K562 (cell line): ENCODE measurements around the gene OPCML. TPM values are rescaled to one million over a fixed set of nuclear protein-coding genes. Genes with fewer than 3 reads are reported as not detected.

Source experiments
- ATAC-seq: fragments of 200-7000 bp; cut with Tn5 transposase; 3 replicates; pipeline ENCODE4 v1.9.1; 2020; ENCODE audit warnings: moderate library complexity
- BruUV-seq: library from RNA; stranded (reverse); fragments of 400-500 nt; replicated peaks from 2 replicates; lab custom pipeline; 2021; lab: Mats Ljungman, UMichigan
- CTCF ChIA-PET: fragments of 300-600 bp; formaldehyde crosslinking; extraction: SDS; loops from one replicate; lab custom pipeline; 2021; ENCODE audit warnings: low intra/inter-chr PET ratio; lab: Yijun Ruan, JAX
- POLR2A ChIA-PET: fragments of 300-600, 350-650 bp; sonication (Branson Sonifier 250); formaldehyde crosslinking; extraction: SDS; loops from one replicate; lab custom pipeline; 2021; ENCODE audit warnings: antibody characterized with exemption, inconsistent platforms; lab: Yijun Ruan, JAX
- DNase-seq, 4 experiments: peaks; one replicate each; pipeline versions ENCODE4 v3.0.0 to v3.0.0-alpha.2; 2011 to 2018; ENCODE audit warnings: low spot score in 3 of 4, mixed read lengths in 3 of 4; ENCODE audit errors: extremely low read depth in 1 of 4
- FAIRE-seq: peaks from 2 replicates; lab custom pipeline; 2011; peaks lifted over from hg19 to GRCh38; lab: Jason Lieb, UNC
- H2AFZ ChIP-seq: 2 replicates; pipeline ENCODE4 v1.6.0; 2011; ENCODE audit warnings: low read depth, low read length, control low read depth, inconsistent platforms
- H3K27ac ChIP-seq: fragments of 200-600 bp; 3 replicates; pipeline ENCODE4 v1.8.0; 2011; ENCODE audit warnings: low read depth, mild to moderate bottlenecking, control low read depth, inconsistent platforms, low read length, moderate library complexity, mixed read lengths; ENCODE audit errors: extremely low read depth
- H3K27me3 ChIP-seq, 2 experiments: fragments of 300-600 bp in 1 of 2; 2 replicates in 1 of 2; 3 replicates in 1 of 2; pipeline versions ENCODE4 v1.6.0 to v1.8.0; 2011; ENCODE audit warnings: inconsistent platforms in 2 of 2, low read length in 2 of 2, mild to moderate bottlenecking in 1 of 2, mixed read lengths in 1 of 2, moderate library complexity in 1 of 2; ENCODE audit not compliant: control insufficient read depth in 2 of 2, insufficient read depth in 2 of 2
- H3K36me3 ChIP-seq: fragments of 300-600 bp; 3 replicates; pipeline ENCODE4 v1.8.0; 2011; ENCODE audit warnings: mild to moderate bottlenecking, low read length, inconsistent platforms; ENCODE audit not compliant: control insufficient read depth, insufficient read depth
- H3K4me1 ChIP-seq, 2 experiments: fragments of 200-600 bp in 1 of 2; replicated peaks in 1 of 2; 2 replicates in 1 of 2; 3 replicates in 1 of 2; pipeline versions ENCODE4 v1.5.1 to v1.8.0; 2011; ENCODE audit warnings: inconsistent platforms in 2 of 2, low read length in 2 of 2, mild to moderate bottlenecking in 1 of 2, mixed read lengths in 1 of 2, moderate library complexity in 1 of 2; ENCODE audit not compliant: control insufficient read depth in 2 of 2, insufficient read depth in 2 of 2
- H3K4me2 ChIP-seq: 2 replicates; pipeline ENCODE4 v1.6.1; 2011; ENCODE audit warnings: low read length, control low read depth, inconsistent platforms, mixed read lengths; ENCODE audit not compliant: insufficient read depth
- H3K4me3 ChIP-seq: fragments of 200-600 bp; sonication (generic), shearing (Covaris generic); 2 replicates; pipeline ENCODE4 v1.5.1; 2016; ENCODE audit warnings: control low read depth, inconsistent platforms
- H3K79me2 ChIP-seq: fragments of 200-600 bp; 3 replicates; pipeline ENCODE4 v1.8.0; 2011; ENCODE audit warnings: low read length, inconsistent platforms; ENCODE audit not compliant: control insufficient read depth, insufficient read depth
- H3K9ac ChIP-seq, 2 experiments: 2 replicates each; pipeline versions ENCODE4 v1.6.0 to v1.6.1; 2011; ENCODE audit warnings: low read depth in 2 of 2, low read length in 2 of 2, control low read depth in 1 of 2, inconsistent platforms in 1 of 2, mild to moderate bottlenecking in 1 of 2, mixed read lengths in 1 of 2; ENCODE audit not compliant: insufficient read depth in 1 of 2
- H3K9me1 ChIP-seq: one replicate; pipeline ENCODE4 v1.6.0; 2011; ENCODE audit warnings: inconsistent platforms, mild to moderate bottlenecking, low read length, moderate library complexity; ENCODE audit not compliant: control insufficient read depth, insufficient read depth
- H3K9me3 ChIP-seq: replicated peaks from 2 replicates; pipeline ENCODE4 v1.5.1; 2011; ENCODE audit warnings: low read depth, low read length, inconsistent platforms; ENCODE audit not compliant: control insufficient read depth, insufficient read depth
- H4K20me1 ChIP-seq: replicated peaks from 2 replicates; pipeline ENCODE4 v1.6.1; 2011; ENCODE audit warnings: low read length, inconsistent platforms, mixed read lengths; ENCODE audit not compliant: control insufficient read depth, insufficient read depth
- CBFA2T3 ChIP-seq: fragments of 450-650 bp; IDR thresholded peaks from 2 replicates; pipeline ENCODE4 v1.6.1; 2017
- CHD2 ChIP-seq: IDR thresholded peaks from 2 replicates; pipeline ENCODE4 v1.6.1; 2011; ENCODE audit warnings: low read depth, low read length
- CREB3 ChIP-seq: fragments of 450-650 bp; conservative IDR thresholded peaks from 2 replicates; pipeline ENCODE4 v1.6.1; 2016; ENCODE audit warnings: missing genetic modification characterization, low read depth, mild to moderate bottlenecking, missing compliant biosample characterization, moderate library complexity
- GABPA ChIP-seq: fragments of 200-800 bp; sonication (Bioruptor generic); conservative IDR thresholded peaks from 2 replicates; pipeline ENCODE4 v1.6.1; 2016; ENCODE audit warnings: low read depth, missing genetic modification characterization, missing compliant biosample characterization
- NCOR1 ChIP-seq: fragments of 450-650 bp; IDR thresholded peaks from 2 replicates; pipeline ENCODE4 v1.6.1; 2016; ENCODE audit warnings: mild to moderate bottlenecking, moderate library complexity
- PKNOX1 ChIP-seq: fragments of 450-650 bp; IDR thresholded peaks from 2 replicates; pipeline ENCODE4 v1.6.1; 2016
- POLR2AphosphoS2 ChIP-seq: IDR thresholded peaks from 2 replicates; pipeline ENCODE4 v1.6.1; 2012; ENCODE audit warnings: low read length, improper control_type of control experiment
- PREB ChIP-seq: sonication (generic); formaldehyde crosslinking; IDR thresholded peaks from 2 replicates; pipeline ENCODE4 v1.8.1; 2023; ENCODE audit warnings: mild to moderate bottlenecking, missing genetic modification reagents
- RBFOX2 ChIP-seq: fragments of 200-400 bp; formaldehyde crosslinking; IDR thresholded peaks from 2 replicates; pipeline ENCODE4 v1.6.1; 2017; ENCODE audit warnings: low read depth, mild to moderate bottlenecking, low read length, moderate library complexity
- SLC30A9 ChIP-seq: fragments of 250-450 bp; sonication (Bioruptor Pico); IDR thresholded peaks from 2 replicates; pipeline ENCODE4 v1.8.0; 2022; ENCODE audit warnings: mild to moderate bottlenecking, moderate library complexity
- STAT6 ChIP-seq: sonication (generic); formaldehyde crosslinking; IDR thresholded peaks from 2 replicates; pipeline ENCODE4 v1.8.1; 2023; ENCODE audit warnings: mild to moderate bottlenecking, missing genetic modification reagents
- ZBTB12 ChIP-seq: fragments of 250-450 bp; sonication (Bioruptor Pico); IDR thresholded peaks from 2 replicates; pipeline ENCODE4 v1.4.0; 2020
- ZFP91 ChIP-seq: sonication (generic); formaldehyde crosslinking; IDR thresholded peaks from 2 replicates; pipeline ENCODE4 v1.8.0; 2022; ENCODE audit warnings: mild to moderate bottlenecking, missing genetic modification reagents
- ZNF785 ChIP-seq: fragments of 250-450 bp; sonication (Bioruptor Pico); IDR thresholded peaks from 2 replicates; pipeline ENCODE4 v1.4.0; 2020; ENCODE audit warnings: mild to moderate bottlenecking
- WGBS: fragments of 100-300 bp; shearing (Covaris generic); methylation state at CpG from one replicate; pipeline ENCODE4 v1.1.6; 2016; ENCODE audit warnings: low coverage, mixed read lengths; ENCODE audit not compliant: insufficient coverage; ENCODE audit errors: missing lambda C conversion rate; 5-methylcytosine and 5-hydroxymethylcytosine counted together
- in situ Hi-C: fragments of 300-500 bp; cut with MboI; formaldehyde crosslinking; loops from 4 replicates; pipeline ENCODE4 v1.15.0; 2018; ENCODE audit warnings: inconsistent platforms, mixed read lengths
- intact Hi-C: fragments of 100-400 bp; cut with micrococcal nuclease; formaldehyde crosslinking; loops from 2 replicates; pipeline ENCODE4 v1.14.2; 2022
- polyA plus RNA-seq, 8 experiments: library from polyadenylated mRNA; depleted of rRNA in 4 of 8; stranded (reverse) in 5 of 8; unstranded in 3 of 8; fragments of >200 nt; fragmentation: Nextera tagmentation in 2 of 8; fragmentation: Illumina TruSeq in 1 of 8; extraction: Ambion mirVana in 2 of 8; extraction: Trizol in 1 of 8; gene quantifications; 2 replicates each; pipeline versions ENCODE4 v1.2.1 to v1.2.3, GENCODE V29; 2011 to 2014; ENCODE audit warnings: inconsistent platforms in 1 of 8, missing spikeins in 1 of 8
- total RNA-seq, 7 experiments: library from RNA; depleted of rRNA in 6 of 7; stranded (reverse); fragments of >200 nt in 6 of 7; fragmentation: Illumina TruSeq in 2 of 7; extraction: Trizol in 2 of 7; gene quantifications; 2 replicates each; pipeline versions ENCODE4 v1.2.1 to v1.2.3, GENCODE V29; 2011 to 2021; ENCODE audit warnings: low replicate concordance in 1 of 7

The OPCML gene
- total and polyA plus RNA-seq, 9 of the 15 experiments (the other 6 are each of a cell fraction or from before 2014, with no cell fraction given), result not detected

- no peak for ATAC-seq
- Histone ChIP-seq H3K4me1 (no peaks in the 10 kb centered on the region), H3K79me2 (no peaks in the 10 kb centered on the region), H3K9me1 (no peaks in the 10 kb centered on the region), H3K4me3 (no peak overlapping the region), H3K36me3 (no peaks in the 10 kb centered on the region), H3K9ac (no peak overlapping the region), H3K9me3 (no peaks in the 10 kb centered on the region), H3K27me3 (no peaks in the 10 kb centered on the region), H2AFZ (no peak overlapping the region), H3K4me2 (no peak overlapping the region), H3K27ac (no peak overlapping the region), H4K20me1 (no peaks in the 10 kb centered on the region)
- in situ Hi-C loops (no loop called here), intact Hi-C loops (no loop called here)
- 0% methylated on average over 7 of the region's 7 CpGs for WGBS
- DNase-seq, result no peak
- FAIRE-seq, result no peak
- no TSS peak for BruUV-seq
- POLR2A ChIA-PET, result no interaction called here
- CTCF ChIA-PET, result no interaction called here
- TF ChIP-seq POLR2AphosphoS2 (no peak), ZNF785 (CRISPR knock-in tag) (no peak), CBFA2T3 (no peak), PREB (no peak), ZFP91 (no peak), RBFOX2 (no peak), CHD2 (no peak), CREB3 (no peak), ZBTB12 (CRISPR knock-in tag) (no peak), PKNOX1 (no peak), GABPA (tag) (no peak), SLC30A9 (CRISPR knock-in tag) (no peak), STAT6 (CRISPR knock-in tag) (no peak), NCOR1 (no peak)
Observed at GRCh38 chr11:133160754-133161153, 371.5 kb downstream of the OPCML start.
